Measurements from ENCODE around the gene DCLK1.

DCLK1 gene

DNA sequence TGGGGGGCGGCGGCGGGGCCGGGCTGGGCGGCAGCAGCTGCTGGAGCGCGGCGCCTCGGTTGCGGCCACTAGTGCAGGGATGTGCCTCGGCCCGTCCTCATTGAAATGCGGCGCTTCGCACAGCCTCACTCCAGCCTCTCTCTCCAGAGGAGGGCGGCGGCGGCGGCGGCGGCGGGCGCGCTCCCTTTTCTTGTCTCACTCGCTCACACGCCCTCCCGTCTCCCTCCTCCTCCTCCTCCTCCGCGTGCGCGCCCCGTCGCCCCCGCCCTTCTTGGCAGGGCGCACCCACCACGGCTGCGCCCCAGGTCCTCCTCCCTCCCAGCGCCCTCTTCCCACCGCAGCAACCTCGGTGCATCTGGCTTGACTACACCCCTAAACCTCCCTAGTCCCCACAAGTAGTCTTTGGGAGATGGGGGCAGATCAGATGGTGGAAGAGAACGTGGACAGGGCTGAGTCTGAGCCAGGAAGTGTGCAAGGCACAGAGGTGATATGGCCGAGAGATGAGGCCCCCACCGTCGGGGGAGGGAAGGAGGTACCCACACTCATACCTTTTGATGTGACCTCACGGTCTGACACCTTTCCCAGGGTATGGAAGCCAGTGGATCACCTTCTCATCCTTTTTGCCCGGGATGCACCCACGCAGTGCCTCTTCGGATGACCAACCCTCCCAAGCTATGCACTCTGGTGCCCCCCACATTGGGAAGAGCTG lies at the start of gene DCLK1:
Gene DCLK1, minus strand, starts transcription at position 161 of the 709 bp plus-strand sequence.
- DNase-seq: no peak

DNA sequence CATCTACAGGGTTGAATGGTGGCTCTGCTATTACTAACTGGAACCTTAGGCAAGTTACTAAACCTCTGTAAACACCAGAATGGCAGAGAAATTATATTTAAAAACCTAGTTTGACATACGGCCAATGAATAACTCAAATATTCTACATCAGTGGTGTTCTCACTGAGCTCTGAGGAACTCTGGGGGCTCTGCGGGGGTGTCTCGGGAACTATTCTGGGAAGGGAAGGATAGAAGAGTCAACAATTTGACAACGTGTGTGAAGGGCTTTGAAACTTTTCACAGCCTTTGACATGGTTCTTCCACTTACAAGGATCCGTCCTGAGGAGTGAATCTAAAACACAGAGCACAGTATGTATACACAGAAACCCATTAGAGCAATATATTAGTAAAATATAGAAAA lies 44.4 kb upstream of the DCLK1 start:
- no peak for DNase-seq

DNA sequence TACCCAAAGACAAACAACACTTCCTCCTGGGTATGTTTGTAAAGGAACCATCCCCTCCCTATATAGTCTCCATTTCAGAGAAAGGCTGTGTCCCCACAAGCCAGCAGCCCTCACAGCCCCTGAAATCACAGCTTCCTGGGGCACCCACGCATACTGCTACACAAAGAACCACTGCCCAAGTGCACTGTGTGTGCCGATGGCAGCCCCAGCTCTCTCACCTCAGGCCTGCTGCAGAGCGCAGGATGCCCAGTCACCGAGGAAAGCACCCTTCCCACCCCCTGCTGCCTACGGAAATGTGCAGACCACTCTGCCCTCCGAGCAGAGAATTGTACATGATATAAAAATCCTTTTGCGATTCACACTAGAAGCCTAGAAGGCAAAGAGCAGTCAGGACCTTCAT lies 43.7 kb upstream of the DCLK1 start:
- DNase-seq: no peak

DNA sequence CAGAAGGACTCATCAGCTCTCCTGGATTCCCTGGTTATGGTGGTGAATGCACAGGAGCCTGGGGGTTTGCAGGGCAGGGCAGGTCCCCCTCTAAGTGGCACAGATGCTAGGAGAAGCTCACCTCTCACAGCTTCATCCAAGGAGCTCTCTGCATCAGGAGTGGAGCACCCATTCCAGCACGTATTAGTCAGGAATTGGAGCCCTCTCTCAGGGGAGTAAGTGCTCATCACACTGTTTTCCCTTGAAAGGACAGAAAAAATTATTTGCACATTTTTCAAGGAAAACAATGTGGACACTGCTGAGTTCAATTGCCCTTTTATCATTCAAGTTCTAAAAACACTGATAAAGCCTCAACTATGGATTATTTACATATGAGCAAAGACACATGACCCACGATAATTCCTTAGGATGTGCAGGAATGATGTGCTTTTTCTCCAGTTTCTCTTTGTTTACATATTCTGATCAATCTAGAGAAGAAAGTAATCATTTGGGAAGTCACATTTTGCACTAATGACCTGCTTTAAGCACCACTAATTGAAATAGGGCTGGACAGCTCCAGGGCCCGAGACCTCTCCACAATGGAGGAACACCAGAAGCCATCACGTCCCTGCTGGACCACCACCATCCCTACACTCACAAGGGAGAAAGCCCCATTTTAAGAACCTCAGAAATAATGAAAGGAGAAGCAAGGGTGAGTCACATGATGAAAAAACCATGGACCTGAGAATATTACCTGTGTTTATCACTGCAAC lies 42.6 kb upstream of the DCLK1 start:
- DNase-seq: no peak

DNA sequence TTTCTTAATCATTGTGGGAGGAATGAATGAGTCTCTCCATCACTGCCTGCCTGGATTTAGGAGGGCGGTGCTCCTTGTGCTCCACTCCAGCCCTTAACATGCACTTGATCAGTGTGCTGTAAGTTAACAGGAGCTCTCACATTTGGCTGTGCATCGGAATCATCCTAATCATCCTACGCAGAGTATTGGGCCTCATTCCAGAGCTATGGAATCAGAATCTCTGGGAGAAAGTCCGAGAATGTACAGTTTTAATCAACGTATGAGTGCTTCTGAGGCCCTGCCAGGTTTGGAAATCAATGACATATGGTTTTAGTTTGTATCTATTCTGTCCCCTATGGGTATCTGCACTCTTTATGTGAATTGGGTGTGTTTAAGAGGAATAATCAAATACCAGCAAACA lies 34.9 kb upstream of the DCLK1 start:
- no peak for DNase-seq

DNA sequence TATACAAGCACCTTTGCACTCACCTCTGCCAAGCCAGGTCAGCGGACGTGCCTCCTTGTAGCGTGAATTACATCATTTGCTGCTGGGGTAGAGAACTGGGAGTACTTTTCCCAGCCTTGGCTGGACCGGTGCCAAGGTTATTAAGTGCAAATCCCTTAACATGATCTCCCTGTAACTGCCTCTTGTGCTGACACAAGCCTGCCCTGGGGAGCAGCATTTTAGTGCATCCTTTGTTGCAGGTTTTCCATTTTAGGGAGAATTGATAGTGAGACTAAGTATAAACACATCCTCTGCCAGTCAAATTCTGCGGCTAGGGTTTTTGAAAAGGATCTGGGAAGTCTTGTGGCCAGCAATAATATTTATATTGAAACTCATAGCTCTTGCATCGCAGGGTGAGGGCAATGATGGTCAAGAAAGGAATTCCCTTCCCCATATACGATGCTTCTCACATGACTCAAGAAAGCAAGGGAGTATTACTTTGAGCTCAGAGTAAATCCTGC lies 32.7 kb upstream of the DCLK1 start:
- DNase-seq: no peak

DNA sequence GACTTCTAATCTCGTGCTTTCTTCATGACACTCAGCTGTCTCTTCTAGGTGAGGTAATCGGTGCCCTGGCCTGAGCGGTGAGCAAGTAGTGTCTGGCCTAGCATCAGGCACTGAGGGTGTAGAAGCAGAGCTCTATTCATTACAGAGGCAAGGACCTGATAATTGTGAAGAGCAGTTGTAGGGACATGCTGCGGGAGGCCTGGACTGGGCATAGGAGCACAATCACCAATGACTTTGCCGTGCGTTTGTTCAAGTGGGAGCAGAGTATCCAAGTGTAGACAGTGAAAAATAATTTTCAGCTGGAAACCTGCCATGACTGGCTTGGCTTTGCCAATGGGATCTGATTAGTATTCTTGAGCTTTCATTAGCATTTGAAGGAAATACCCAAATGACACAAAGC lies 32.1 kb upstream of the DCLK1 start:
- no peak for DNase-seq

DNA sequence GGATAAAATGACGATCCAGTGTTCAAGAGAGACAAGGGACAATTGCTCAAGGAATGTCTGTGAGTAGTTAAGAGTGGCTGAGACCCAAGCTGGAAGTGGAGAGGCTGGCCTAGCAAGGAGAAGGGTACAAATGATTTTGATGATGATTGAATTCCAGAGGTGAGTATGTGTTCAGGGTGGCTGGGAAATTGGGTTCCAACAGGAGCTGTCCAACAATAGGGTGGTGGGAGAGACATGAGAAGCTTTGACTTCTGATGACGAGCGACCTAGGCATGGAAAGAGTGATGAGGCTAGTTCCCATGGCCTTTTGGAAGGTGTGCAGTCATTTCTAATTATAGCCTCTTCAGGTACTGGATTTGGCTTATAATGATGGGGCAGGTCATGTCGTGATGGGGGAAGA lies 29.1 kb upstream of the DCLK1 start:
- DNase-seq: no peak

DNA sequence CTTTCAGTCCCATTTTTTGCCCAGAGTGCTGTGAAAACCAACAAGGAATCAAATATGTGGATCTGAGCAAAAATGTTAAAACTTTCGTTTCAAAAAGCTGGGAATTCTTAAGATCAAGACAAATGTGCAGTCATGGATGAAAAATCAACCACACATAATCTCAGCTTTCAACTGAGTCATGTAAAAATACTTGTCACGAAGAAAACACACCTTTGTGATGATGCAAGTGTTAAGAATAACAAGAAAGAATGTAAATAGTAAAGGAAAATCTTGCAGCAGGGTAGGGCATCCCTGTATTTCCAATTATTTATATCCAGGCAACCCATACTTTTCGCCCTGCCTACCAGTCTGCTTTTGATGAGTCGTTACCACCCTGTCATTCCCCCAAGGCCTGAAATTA lies 27.4 kb upstream of the DCLK1 start:
- no peak for DNase-seq

DNA sequence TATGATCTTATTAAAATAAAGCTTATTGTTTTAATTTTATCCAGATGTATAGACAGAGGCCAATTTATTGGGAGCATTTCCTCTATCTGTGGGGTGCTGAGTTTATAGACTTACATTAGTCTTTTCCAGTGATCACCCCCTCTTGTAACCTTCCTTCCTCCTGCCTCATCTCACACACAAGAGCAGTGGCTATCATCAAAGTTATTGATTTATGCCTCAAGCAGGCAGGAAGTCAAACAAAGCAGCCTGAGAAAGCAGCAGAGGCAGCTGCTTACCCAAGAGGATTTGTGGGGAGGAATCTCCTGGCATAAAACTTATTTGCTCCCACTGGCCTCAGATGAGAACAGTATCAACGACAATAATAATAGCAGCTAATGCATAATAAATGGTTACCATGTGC lies 26.3 kb upstream of the DCLK1 start:
- DNase-seq: no peak

DNA sequence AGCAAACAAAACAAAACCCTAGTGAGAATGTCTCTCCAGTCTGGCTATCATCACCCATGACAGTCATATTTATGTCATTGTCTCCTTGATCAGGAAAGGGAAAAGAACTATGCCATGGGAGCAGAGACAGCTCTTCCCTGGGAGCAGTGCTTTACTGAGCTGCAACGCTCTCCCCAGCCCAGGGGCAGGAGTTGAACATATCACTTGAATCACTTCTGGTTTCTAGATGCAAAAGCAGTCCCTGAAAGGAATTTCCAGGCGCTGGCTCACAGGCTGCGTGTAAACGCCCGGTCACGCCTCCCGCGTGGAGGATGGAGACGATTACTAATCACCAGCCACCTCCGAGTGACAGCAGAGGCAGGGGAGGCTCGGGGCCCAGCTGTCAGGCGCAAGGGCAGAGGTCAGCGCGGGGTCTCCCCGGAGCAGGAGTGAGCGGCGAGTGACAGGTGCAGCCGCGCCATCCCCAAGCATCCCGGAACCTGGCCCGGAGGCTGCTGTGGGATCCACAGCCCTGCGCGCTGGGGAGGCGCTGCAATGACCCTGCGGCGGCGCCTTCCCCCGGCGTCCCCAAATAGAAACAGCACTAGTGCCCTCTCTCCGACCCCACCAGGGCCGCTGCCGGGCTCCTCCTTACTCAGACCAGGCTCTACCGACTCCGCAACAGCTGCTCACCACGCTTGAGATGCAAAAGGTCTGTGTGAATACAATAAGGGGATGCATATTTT lies 23.5 kb upstream of the DCLK1 start:
- no peak for DNase-seq

DNA sequence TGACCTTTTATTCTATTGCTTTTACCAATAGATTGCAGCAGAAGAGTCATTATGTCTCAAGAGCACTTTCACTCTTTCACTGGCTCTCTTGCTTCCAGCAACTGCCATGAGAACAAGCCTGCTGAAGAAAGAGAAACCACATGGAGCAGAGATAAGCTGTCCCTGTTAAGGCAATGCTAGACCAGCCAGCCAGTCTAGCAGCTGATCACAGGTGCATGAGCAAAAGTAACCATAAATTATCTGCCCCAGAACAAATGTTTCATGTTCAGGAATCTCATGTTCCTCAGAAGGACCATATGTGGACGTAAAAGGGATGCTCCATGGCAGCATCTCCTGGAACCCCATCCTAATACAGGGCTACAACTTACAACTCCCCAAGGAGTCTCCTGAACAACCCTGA lies 20.4 kb upstream of the DCLK1 start:
- DNase-seq: no peak

DNA sequence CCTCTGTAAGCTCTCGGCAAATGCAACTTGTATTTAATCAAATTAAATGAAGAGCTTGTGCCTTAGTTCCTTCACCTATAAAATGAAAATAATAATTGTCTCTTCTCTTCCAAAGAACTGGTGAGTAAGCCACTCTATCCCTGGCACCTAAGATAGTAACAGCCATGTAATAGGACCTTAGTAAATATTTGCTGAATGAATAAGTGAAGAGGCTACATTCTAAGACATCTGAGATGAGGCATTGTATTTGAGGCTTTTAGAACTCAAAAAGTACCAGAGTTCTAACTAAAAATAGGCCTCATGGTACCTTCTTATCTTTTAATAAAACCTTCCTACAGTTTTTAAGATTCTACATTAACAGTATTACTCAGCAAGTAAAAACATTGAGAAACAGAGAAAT lies 17.3 kb upstream of the DCLK1 start:
- DNase-seq: no peak

DNA sequence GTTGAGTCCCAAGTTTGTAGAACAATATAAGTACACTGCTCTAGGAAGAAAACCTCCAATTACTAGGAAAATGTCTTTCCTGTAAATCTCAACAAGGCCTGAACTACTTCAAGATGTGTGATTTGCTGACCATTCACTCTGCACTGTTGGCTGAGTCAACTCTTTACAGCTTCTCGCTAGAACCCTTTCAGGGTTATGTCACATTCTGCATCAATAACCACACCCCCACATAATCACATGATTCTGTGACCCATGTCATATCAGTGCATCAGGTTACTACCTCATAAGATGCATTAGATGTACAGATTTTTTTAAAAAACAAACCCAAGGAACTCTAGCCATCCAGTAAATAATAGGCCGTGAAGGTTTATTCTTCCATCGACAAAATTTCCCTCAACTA lies 16.1 kb upstream of the DCLK1 start:
- DNase-seq: no peak

DNA sequence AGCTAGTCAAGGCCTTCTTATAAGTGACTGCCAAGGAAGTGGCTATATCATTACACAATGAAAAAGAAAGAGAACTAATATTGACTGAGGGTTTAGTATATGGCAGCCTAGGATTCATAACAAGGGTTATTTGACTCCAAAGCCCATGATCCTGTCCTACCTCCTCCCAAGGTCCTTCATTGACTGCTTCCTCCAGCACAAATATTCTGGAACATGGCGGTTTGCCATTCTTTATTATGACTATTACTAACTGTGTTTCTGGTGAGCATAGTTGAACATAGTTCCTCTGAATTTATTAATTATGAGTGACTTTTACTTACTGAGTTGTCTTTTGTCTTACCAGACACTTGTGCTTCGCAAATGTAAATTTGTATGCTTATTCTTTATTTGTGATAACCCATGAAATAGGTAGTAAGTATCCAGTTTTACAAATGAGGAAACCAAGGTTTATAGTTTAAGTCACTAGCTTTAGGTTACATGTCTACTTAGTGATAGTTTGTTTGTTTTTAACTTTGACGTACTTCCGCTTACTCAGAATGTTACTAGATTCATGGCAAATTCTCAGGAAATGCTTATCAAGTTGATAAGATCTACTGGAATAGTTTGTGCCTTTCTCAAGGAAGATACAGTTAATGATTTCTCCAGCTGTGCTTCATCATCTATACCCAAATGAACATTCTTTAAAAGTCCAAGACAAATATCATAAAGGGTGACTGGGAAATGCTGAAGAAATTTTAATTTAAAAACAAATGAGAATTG lies 15.5 kb upstream of the DCLK1 start:
- DNase-seq: no peak

DNA sequence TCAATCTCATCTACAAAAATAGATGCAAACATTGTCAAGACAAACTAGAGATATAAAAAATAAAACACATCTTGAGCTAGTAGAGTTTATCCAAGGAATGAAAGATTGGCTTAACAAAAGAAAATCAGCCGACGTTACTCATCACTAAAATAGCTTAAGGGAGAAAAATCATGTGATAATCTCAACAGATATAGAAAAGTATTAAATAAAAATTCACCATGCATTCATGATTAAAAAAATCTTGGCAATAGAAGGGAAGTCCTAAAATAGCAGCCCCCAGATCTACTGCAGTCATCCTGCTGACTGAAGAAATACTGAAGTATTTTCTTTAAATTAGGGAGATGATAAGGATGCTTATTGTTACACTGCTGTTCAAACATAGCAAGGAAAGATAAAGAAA lies 12.6 kb upstream of the DCLK1 start:
- no peak for DNase-seq

DNA sequence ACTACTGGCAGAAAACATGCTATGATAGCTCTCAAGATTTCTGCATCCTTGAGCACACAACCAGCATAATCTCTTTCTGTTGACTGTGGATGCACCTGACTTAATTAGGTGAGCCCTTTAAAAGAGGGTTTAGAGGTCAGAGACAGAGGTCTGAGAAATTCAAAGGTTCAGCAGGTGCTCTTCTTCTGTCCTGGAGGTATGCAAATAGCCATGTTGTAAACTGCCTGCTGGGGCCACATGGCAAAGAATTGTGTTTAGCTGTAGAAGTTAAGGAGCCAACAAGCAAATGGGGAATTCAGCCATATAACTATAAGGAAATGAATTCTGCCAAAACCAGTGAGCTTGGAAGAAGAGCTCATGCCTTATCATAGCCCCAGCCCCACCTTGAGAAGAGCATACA lies 11.6 kb upstream of the DCLK1 start:
- no peak for DNase-seq

DNA sequence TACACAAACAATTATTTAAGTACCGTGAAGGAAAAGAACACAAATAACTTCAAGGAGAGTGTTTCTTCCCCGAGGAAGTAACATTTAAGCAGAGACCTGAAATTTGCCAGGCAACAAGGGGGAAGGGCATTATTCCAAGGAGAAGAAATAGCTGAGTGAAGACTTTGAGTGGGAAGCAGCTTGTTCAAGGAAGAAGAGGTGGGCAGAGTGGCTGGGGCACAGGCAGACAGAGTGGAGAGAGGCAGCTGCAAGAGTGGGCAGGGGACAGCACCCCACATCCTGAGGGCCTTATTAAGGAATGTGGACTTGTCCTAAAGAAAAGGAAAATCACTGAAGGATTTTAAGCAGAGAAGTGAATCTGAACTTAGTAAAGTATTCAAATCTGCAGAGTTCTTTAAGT lies 4.7 kb upstream of the DCLK1 start:
- DNase-seq: no peak

DNA sequence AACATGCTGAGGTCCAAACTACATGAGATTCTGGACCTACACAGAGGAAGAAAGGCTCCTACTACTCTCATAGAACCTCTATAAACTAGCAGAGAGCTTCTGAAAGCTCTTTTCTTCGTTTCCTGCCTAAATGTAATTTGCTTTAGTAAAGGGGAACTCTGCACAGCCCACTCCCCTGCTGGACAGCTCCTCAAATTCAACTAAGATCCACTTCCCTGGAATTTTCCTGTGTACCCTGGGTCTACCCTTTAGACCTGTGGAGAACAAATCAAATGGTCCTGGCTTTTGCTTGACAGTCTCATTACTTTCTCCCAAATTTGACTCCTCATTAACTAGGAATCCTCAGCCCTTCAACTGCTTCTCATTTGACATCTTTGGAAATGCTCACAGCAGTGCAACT lies 3.5 kb upstream of the DCLK1 start:
- no peak for DNase-seq

DNA sequence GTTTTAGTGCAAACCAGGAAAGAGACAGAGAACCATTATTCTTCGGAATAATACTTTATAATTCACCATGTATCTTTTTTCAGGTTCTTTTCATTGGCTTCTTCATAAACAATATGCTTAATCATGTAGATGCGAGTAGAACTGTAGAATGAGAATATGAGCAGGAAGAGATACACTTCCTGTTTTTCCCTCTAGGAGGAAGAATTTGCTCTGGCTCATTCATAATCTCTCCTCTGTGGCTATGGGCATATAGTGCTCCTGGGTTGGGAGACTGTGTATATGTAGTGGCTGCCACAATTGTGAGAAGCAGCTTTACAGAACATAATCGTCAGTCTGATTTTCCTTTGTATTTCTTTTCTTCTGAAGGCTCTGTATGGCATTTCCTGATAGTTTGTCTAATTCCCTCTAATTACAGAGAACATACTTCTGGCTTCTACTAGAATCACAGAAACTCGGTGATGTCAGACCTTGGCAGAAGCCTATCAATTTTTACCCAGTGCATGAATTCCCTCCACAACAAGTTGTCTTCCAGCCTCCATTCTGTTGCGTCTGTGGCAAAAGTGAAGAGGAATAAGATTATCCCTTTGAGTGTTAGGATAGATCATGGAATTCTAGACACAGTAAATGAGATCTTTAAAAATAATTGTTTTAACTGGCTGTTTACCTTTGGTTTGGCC lies 2.9 kb upstream of the DCLK1 start:
- DNase-seq: no peak

DNA sequence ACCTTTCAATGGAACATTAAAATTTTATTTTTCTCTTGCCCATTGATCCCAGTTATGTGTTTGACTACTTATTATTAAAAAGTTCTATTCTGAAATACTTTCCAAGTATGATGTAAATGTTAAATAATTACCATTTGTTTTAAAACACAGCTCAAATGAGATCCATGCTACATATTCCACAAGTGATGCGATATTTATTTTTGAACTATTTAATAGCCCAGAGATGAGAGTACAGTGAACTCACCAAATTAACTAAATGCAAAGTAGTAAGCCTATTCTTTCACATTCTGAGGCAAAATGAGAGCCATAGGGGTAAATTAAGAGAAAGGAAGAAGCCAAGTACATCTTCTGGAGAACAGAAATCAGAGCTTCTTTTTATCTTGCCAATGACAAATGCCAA lies 1.2 kb upstream of the DCLK1 start:
- no peak for DNase-seq

DNA sequence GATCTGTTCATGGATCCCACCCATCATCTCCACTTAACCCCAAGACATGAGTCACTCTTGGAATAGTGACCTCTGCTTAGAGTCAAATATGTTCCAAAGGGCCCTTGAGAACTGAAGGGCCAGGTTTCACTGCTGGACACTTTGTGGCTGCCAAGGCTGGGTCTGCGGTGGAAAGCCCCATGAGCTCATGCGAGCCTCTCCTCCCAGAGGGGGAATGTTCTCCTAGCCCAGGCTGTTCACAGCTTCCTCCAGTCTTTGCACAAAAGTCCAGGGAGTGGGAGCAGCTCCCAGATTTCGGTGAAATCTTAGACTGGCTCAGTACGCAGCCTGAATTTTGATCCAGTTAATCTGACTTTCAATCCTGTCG lies 732 bp upstream of the DCLK1 start:
- DNase-seq: no peak

All from NCI-H1048 (cell line).